GM12878 (cell line): ENCODE data around the gene SYNGR1. TPM values are rescaled to one million over a fixed set of nuclear protein-coding genes. Genes with fewer than 3 reads are reported as not detected.
A peak's percentile ranks its signal among the peaks of the same experiment; 100 is the strongest.

ENCODE experiments used
- ATAC-seq: fragments of 200-7000 bp; cut with Tn5 transposase; 3 replicates; pipeline ENCODE4 v1.9.1; 2020; ENCODE audit warnings: mild to moderate bottlenecking, moderate library complexity
- BruUV-seq: library from RNA; stranded (reverse); fragments of 400-500 nt; replicated peaks from 2 replicates; lab custom pipeline; 2021; lab: Mats Ljungman, UMichigan
- CTCF ChIA-PET: fragments of 300-600 bp; sonication (Branson Sonifier 250); formaldehyde crosslinking; extraction: SDS; loops from one replicate; lab custom pipeline; 2021; ENCODE audit warnings: inconsistent platforms; lab: Yijun Ruan, JAX
- POLR2A ChIA-PET: fragments of 350-600 bp; formaldehyde crosslinking; extraction: SDS; loops from one replicate; lab custom pipeline; 2021; ENCODE audit warnings: inconsistent platforms; lab: Charles Lee
- RAD21 ChIA-PET: fragments of 300-600 bp; sonication (Branson Sonifier 250); formaldehyde crosslinking; loops from one replicate; lab custom pipeline; 2023; ENCODE audit warnings: antibody characterized with exemption; ENCODE audit not compliant: unreplicated experiment; lab: Charles Lee
- SMC1A ChIA-PET: fragments of 300-600 bp; sonication (Branson Sonifier 250); formaldehyde crosslinking; loops from one replicate; lab custom pipeline; 2023; ENCODE audit not compliant: unreplicated experiment, uncharacterized antibody; lab: Charles Lee
- DNase-seq: peaks from one replicate; pipeline ENCODE4 v3.0.0-alpha.2; 2011; ENCODE audit warnings: low read depth, low spot score
- FAIRE-seq: peaks from 3 replicates; lab custom pipeline; 2011; peaks lifted over from hg19 to GRCh38; lab: Jason Lieb, UNC
- H2AFZ ChIP-seq: 2 replicates; pipeline ENCODE4 v1.6.0; 2011; ENCODE audit warnings: low read depth, low read length, control low read depth; ENCODE audit not compliant: control insufficient read depth
- H3K27ac ChIP-seq: 2 replicates; pipeline ENCODE4 v1.5.1; 2011; ENCODE audit warnings: control low read depth; ENCODE audit not compliant: control insufficient read depth, insufficient read depth
- H3K27me3 ChIP-seq, 2 experiments: replicated peaks in 1 of 2; 2 replicates each; pipeline versions ENCODE4 v1.6.0 to v1.6.1; 2011; ENCODE audit warnings: low read length in 1 of 2; ENCODE audit not compliant: control insufficient read depth in 2 of 2, insufficient read depth in 2 of 2
- H3K36me3 ChIP-seq, 2 experiments: 2 replicates each; pipeline ENCODE4 v1.5.1; 2011; ENCODE audit warnings: low read length in 1 of 2; ENCODE audit not compliant: control insufficient read depth in 2 of 2, insufficient read depth in 2 of 2
- H3K4me1 ChIP-seq: 2 replicates; pipeline ENCODE4 v1.6.1; 2011; ENCODE audit warnings: mild to moderate bottlenecking, low read length, moderate library complexity, mixed read lengths; ENCODE audit not compliant: control insufficient read depth, insufficient read depth
- H3K4me2 ChIP-seq: 2 replicates; pipeline ENCODE4 v1.6.0; 2011; ENCODE audit warnings: control low read depth; ENCODE audit not compliant: control insufficient read depth, insufficient read depth
- H3K4me3 ChIP-seq: fragments of 200-600 bp; sonication (generic); 2 replicates; pipeline ENCODE4 v1.5.1; 2016
- H3K79me2 ChIP-seq: 2 replicates; pipeline ENCODE4 v1.6.0; 2011; ENCODE audit warnings: low read length; ENCODE audit not compliant: control insufficient read depth, insufficient read depth
- H3K9ac ChIP-seq: 2 replicates; pipeline ENCODE4 v1.8.0; 2011; ENCODE audit warnings: low read length, control low read depth, mixed read lengths; ENCODE audit not compliant: control insufficient read depth, insufficient read depth
- H3K9me3 ChIP-seq: replicated peaks from 3 replicates; pipeline ENCODE4 v1.5.1; 2011; ENCODE audit warnings: mild to moderate bottlenecking, low read length; ENCODE audit not compliant: control insufficient read depth, insufficient read depth
- H4K20me1 ChIP-seq: 2 replicates; pipeline ENCODE4 v1.6.0; 2011; ENCODE audit not compliant: control insufficient read depth, insufficient read depth
- ZBTB40 ChIP-seq: fragments of 450-650 bp; IDR thresholded peaks from 2 replicates; pipeline ENCODE4 v1.6.1; 2016; ENCODE audit warnings: mild to moderate bottlenecking, moderate library complexity, borderline replicate concordance
- WGBS: methylation state at CpG from one replicate; pipeline ENCODE4 v1.1.6; 2016; ENCODE audit warnings: low lambda C conversion rate; ENCODE audit not compliant: insufficient replicate concordance, insufficient coverage; ENCODE audit errors: missing lambda C conversion rate; 5-methylcytosine and 5-hydroxymethylcytosine counted together
- in situ Hi-C: fragments of 300-500 bp; cut with MboI; formaldehyde crosslinking; loops from 9 replicates; pipeline ENCODE4 v1.14.3; 2018; ENCODE audit warnings: mixed read lengths
- intact Hi-C: fragments of 100-400 bp; cut with micrococcal nuclease; formaldehyde crosslinking; loops from one replicate; pipeline ENCODE4 v1.14.2; 2022; ENCODE audit not compliant: unreplicated experiment
- polyA plus RNA-seq, 11 experiments: library from polyadenylated mRNA; depleted of rRNA in 4 of 11; unstranded in 6 of 11; stranded (reverse) in 5 of 11; fragments of >200 nt; fragmentation: Nextera tagmentation in 4 of 11; fragmentation: Illumina TruSeq in 1 of 11; extraction: Ambion mirVana in 4 of 11; extraction: Trizol in 1 of 11; gene quantifications; 1 replicate in 1 of 11; 2 replicates in 10 of 11; pipeline versions ENCODE4 v1.2.1 to v1.2.3, GENCODE V29; 2011 to 2016; ENCODE audit warnings: inconsistent platforms in 2 of 11, missing spikeins in 2 of 11, low read depth in 1 of 11
- total RNA-seq, 4 experiments: library from RNA; depleted of rRNA in 3 of 4; stranded (reverse); fragments of >200 nt in 3 of 4; fragmentation: Illumina TruSeq in 1 of 4; extraction: Trizol in 1 of 4; gene quantifications; 2 replicates each; pipeline versions ENCODE4 v1.2.1 to v1.2.3, GENCODE V29; 2013 to 2021
- TF ChIP-seq, protein P1 (sequence below): fragments of 450-650 bp; formaldehyde crosslinking; IDR thresholded peaks from 2 replicates; pipeline ENCODE4 v1.5.0; 2022; ENCODE audit warnings: mild to moderate bottlenecking, missing genetic modification characterization

The SYNGR1 gene
- total and polyA plus RNA-seq, 10 of the 15 experiments (the other 5 are each of a cell fraction or from before 2014, with no cell fraction given): 0.87 to 9.2 (median 3.5) TPM

DNA sequence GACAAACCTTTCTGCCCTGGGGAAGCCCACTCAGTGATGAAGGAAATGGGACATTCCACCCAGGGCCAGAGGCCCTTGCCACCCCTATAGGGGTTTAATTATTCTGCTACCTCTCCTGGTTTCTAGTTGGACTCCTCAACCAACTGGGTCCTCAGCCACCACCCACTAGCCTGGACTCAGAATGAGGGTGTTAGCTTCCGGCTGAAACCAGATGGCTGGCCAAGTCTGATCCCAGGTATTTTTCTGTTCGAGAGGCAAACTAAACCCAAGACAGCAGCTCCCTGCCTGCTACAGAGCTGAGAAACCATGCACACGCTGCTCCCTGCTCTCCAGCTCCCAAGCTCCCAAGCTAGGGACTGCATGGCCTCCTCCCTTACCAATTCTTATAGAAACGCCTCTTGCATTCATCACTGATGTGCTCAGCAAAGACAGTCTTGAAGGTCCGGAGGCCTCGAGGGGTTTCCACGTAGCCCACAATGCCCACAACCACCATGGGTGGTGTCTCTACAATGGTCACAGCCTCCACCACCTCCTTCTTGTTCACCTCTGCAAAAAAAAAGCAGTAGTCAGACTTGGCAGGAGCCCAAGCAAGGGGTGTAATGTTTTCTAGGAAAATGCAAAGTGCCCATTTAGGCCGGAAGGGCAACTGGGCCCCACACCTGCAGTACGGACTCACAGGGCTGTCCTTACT lies 32.6 kb upstream of the SYNGR1 start:
- ChIA-PET RAD21 (interaction anchor here (0.7 to 7.0 kb wide), 16 partner anchors 11 to 548 kb away, joined by 3 to 76 read pairs (median 5); partner anchors contain the start of genes ATF4, CBX6 and CBX7), POLR2A (interaction anchor here (0.6 to 4.0 kb wide), 9 partner anchors 32 to 212 kb away, joined by 3 to 23 read pairs (median 4); partner anchors contain the start of genes ATF4, CBX7 and SYNGR1), CTCF (interaction anchor here (0.6 to 6.9 kb wide), 38 partner anchors 10 to 549 kb away, joined by 3 to 99 read pairs (median 4); partner anchors contain the start of genes APOBEC3C and ATF4), SMC1A (interaction anchor here (1.0 to 5.7 kb wide), 12 partner anchors 15 to 348 kb away, joined by 3 to 70 read pairs (median 4); partner anchors contain the start of gene ATF4)
- no peak for DNase-seq
- H3K4me3 ChIP-seq: peak overlapping the region; percentile 85
- ATAC-seq: peak; percentile 3; the same call in 2 of the 3 replicates
- peaks cover 25% of the 10 kb centered on the region for H3K4me1 ChIP-seq
- peak overlapping the region; percentile 65 for H3K4me2 ChIP-seq
- WGBS: 11% methylated on average over 9 of the region's 9 CpGs
- peak overlapping the region; percentile 96 for H3K9ac ChIP-seq
- peak overlapping the region; percentile 89 for H3K27ac ChIP-seq
- no TSS peak for BruUV-seq
- H3K36me3 ChIP-seq: peaks cover 45 to 47% of the 10 kb centered on the region in 2 experiments
- no peak overlapping the region for H2AFZ ChIP-seq
- H3K27me3 ChIP-seq: no peaks in the 10 kb centered on the region
- peaks cover 57% of the 10 kb centered on the region for H3K79me2 ChIP-seq
- no peaks in the 10 kb centered on the region for H3K9me3 ChIP-seq
- TF ChIP-seq, protein P1, sequence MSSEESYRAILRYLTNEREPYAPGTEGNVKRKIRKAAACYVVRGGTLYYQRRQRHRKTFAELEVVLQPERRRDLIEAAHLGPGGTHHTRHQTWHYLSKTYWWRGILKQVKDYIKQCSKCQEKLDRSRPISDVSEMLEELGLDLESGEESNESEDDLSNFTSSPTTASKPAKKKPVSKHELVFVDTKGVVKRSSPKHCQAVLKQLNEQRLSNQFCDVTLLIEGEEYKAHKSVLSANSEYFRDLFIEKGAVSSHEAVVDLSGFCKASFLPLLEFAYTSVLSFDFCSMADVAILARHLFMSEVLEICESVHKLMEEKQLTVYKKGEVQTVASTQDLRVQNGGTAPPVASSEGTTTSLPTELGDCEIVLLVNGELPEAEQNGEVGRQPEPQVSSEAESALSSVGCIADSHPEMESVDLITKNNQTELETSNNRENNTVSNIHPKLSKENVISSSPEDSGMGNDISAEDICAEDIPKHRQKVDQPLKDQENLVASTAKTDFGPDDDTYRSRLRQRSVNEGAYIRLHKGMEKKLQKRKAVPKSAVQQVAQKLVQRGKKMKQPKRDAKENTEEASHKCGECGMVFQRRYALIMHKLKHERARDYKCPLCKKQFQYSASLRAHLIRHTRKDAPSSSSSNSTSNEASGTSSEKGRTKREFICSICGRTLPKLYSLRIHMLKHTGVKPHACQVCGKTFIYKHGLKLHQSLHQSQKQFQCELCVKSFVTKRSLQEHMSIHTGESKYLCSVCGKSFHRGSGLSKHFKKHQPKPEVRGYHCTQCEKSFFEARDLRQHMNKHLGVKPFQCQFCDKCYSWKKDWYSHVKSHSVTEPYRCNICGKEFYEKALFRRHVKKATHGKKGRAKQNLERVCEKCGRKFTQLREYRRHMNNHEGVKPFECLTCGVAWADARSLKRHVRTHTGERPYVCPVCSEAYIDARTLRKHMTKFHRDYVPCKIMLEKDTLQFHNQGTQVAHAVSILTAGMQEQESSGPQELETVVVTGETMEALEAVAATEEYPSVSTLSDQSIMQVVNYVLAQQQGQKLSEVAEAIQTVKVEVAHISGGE (CRISPR knock-in tag): 0 out of 2 replicates have a peak, but pooled peaks have one; percentile 9
- no peak for TF ChIP-seq ZBTB40
- in situ Hi-C loops (no loop called here), intact Hi-C loops (loop anchor here (5.0 to 10.0 kb wide), 3 partner anchors 165 to 552 kb away; partner anchors contain the start of genes CBX6 and CBX7)
- FAIRE-seq: no peak
- H4K20me1 ChIP-seq: peaks cover 25% of the 10 kb centered on the region
